Stimulated activated effector memory CD8-positive, alpha-beta T cell treated with anti-CD3 and anti-CD28 coated beads, Interleukin-12 subunit alpha, Interleukin-12 subunit beta, amount 100 ng/mL, for 72 hours (primary cell): ENCODE results near the gene WT1.

Experiments
- ATAC-seq: fragments of 150-1000 bp; cut with Tn5 transposase; 2 replicates; pipeline ENCODE4 v1.10.0; 2021
- DNase-seq, 2 donors: peaks; one replicate each; pipeline ENCODE4 v3.0.0; 2021 to 2022; ENCODE audit warnings: low spot score in 2 of 2
- H3K27ac Mint-ChIP-seq: one replicate; pipeline ENCODE4 v1.8.0; 2022; ENCODE audit warnings: mild to moderate bottlenecking, mixed read lengths
- H3K36me3 Mint-ChIP-seq: one replicate; pipeline ENCODE4 v1.8.0; 2022; ENCODE audit warnings: mild to moderate bottlenecking, mixed read lengths
- H3K4me1 Mint-ChIP-seq: one replicate; pipeline ENCODE4 v1.8.0; 2022; ENCODE audit warnings: mixed read lengths
- H3K4me3 Mint-ChIP-seq: one replicate; pipeline ENCODE4 v1.8.0; 2022; ENCODE audit warnings: mild to moderate bottlenecking, mixed read lengths
- H3K9me3 Mint-ChIP-seq: one replicate; pipeline ENCODE4 v1.8.0; 2022; ENCODE audit warnings: mixed read lengths

The WT1 gene

DNA sequence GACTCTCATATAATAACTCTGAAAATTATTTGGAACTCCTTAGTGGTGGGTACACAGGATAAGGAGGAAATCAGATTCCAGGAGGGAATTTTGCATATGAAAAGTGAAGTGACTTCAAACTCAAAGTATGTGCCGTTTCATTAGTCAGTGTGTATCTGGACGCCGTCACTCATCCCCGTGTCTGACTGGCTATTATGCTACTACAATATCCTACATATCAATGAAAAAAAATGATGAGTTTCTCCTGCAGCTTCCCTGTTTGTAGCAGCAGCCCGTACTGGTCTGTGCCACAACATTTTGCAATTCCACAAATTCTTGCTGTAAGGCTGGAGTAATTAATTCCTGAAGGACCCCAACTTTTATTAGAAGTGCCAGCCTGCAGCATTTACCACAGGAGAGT lies 16.5 kb downstream of the WT1 start:
- Mint-ChIP-seq H3K36me3 (no peaks in the 10 kb centered on the region), H3K4me1 (peaks cover 13% of the 10 kb centered on the region), H3K27ac (no peak overlapping the region), H3K9me3 (no peaks in the 10 kb centered on the region), H3K4me3 (no peak overlapping the region)
- DNase-seq (no peak), ATAC-seq (no peak)

GRCh38 chr11:32417806-32418205 lies 17.5 kb downstream of the WT1 start:
- ATAC-seq = no peak

DNA sequence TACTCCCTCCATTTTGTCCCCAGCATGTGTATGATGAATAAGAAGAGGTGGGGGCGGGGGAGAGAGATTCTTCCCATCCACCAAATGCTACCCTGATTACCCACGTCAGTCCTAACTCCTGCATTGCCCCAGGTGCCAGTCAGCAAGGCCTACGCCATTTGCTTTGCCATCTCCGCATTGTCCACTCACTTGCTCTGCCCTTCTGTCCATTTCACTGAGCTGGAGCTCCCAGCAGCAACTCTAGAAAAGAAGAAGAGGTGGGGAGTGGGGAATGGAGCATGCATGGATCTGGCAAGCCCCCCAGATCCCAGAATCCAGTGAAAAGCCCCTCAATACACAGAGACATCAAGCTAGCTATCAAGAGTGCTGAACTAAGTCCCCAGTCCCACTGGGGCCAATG lies 19.0 kb downstream of the WT1 start:
- no peaks in the 10 kb centered on the region for H3K36me3 Mint-ChIP-seq
- no peak overlapping the region for H3K4me3 Mint-ChIP-seq
- H3K27ac Mint-ChIP-seq = no peak overlapping the region
- no peaks in the 10 kb centered on the region for H3K9me3 Mint-ChIP-seq
- peaks cover 7% of the 10 kb centered on the region for H3K4me1 Mint-ChIP-seq
- no peak for DNase-seq
- ATAC-seq = no peak

More at GRCh38 chr11:32417806-32418205, 17.5 kb downstream of the WT1 start:
- peaks cover 13% of the 10 kb centered on the region for H3K4me1 Mint-ChIP-seq
- no peaks in the 10 kb centered on the region for H3K9me3 Mint-ChIP-seq
- H3K27ac Mint-ChIP-seq = no peak overlapping the region
- H3K36me3 Mint-ChIP-seq = no peaks in the 10 kb centered on the region
- no peak for DNase-seq
- no peak overlapping the region for H3K4me3 Mint-ChIP-seq

DNA sequence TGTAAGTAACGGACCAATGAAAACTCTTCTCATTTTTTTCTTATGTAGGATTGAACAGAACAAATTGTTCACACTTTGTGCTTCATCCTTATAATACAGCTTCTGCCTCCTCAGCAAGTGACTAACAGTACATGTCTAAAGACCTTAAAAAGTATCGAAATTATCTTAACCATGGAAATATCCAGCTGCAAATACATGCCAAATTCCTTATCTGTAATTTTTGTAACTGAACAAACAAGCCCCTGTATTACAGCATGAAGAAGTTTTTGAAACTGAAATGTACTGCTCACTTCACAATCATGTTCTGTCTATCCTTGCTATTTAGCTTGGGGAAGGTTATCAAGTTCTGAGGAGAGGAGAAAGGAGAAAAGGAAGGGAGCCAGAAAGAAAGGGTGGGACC lies 20.4 kb downstream of the WT1 start:
- Mint-ChIP-seq H3K4me3 (no peak overlapping the region), H3K27ac (no peak overlapping the region), H3K9me3 (no peaks in the 10 kb centered on the region), H3K4me1 (no peaks in the 10 kb centered on the region), H3K36me3 (no peaks in the 10 kb centered on the region)
- ATAC-seq (no peak), DNase-seq (no peak)

GRCh38 chr11:32411942-32412615 lies 23.3 kb downstream of the WT1 start:
- DNase-seq = no peak
- Mint-ChIP-seq H3K4me3 (no peak overlapping the region), H3K27ac (no peak overlapping the region), H3K9me3 (no peaks in the 10 kb centered on the region), H3K4me1 (no peaks in the 10 kb centered on the region), H3K36me3 (no peaks in the 10 kb centered on the region)
- no peak for ATAC-seq

DNA sequence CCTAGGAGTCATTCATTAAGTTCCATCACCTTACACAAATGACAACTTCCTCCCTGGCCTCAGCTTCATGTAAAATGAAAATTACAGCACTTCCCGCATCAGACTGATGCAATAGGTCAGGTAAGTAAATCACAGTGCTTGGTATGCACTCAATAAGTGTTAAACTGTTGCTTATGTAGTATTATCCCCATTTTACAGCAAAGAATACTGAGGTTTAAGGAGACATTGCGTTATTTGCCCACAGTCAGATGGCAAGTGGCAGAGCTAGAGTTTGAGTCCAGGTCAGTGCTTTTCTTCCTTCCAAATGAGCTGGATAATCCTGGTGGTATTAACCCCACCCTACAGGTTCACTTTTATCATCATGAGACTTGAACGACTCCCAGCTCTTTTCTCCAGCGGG lies 29.7 kb downstream of the WT1 start:
- ATAC-seq = no peak
- Mint-ChIP-seq H3K9me3 (peaks cover 4% of the 10 kb centered on the region), H3K4me3 (no peak overlapping the region), H3K36me3 (no peaks in the 10 kb centered on the region), H3K4me1 (no peaks in the 10 kb centered on the region), H3K27ac (no peak overlapping the region)
- DNase-seq = no peak

- H3K4me1 Mint-ChIP-seq = no peaks in the 10 kb centered on the region
- no peak overlapping the region for H3K4me3 Mint-ChIP-seq
- H3K9me3 Mint-ChIP-seq = peaks cover 4% of the 10 kb centered on the region
- no peak overlapping the region for H3K27ac Mint-ChIP-seq
- ATAC-seq = no peak
- no peaks in the 10 kb centered on the region for H3K36me3 Mint-ChIP-seq
- DNase-seq = no peak
These were observed 32.5 kb downstream of the WT1 start for GRCh38 chr11:32402836-32403235.

DNA sequence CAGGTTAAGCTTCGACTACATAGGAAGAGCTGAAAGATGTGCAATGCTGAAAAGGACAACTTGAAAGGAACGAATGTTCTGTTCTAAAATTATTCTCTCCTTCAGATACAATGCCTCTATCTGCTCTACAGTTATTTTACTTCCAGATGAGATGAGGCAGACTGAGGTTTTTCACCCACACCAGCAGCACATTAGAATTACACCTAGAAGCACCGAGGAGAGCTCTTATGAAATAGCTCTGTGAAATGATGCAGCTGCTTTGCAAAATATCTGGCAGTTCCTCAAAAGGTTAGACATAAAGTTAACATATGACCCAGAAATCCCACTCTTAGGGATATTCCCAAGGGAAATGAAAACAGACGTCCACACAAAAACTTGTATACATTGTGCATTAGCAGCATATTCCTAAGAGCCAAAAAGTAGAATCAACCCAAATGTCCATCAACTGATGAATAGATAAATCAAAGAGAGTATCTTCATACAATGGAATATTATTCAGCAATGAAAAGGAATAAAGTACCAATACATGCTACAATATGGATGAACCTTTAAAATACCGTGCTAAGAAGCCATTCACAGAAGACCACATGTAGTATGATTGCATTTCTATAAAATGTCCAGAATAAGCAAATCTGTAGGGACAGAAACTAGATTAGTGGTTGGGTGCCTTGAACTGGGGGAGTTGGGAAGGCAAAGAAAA lies 34.5 kb downstream of the WT1 start:
- DNase-seq (no peak), ATAC-seq (no peak)
- Mint-ChIP-seq H3K36me3 (no peaks in the 10 kb centered on the region), H3K9me3 (peaks cover 4% of the 10 kb centered on the region), H3K4me3 (no peak overlapping the region), H3K27ac (no peak overlapping the region), H3K4me1 (no peaks in the 10 kb centered on the region)

DNA sequence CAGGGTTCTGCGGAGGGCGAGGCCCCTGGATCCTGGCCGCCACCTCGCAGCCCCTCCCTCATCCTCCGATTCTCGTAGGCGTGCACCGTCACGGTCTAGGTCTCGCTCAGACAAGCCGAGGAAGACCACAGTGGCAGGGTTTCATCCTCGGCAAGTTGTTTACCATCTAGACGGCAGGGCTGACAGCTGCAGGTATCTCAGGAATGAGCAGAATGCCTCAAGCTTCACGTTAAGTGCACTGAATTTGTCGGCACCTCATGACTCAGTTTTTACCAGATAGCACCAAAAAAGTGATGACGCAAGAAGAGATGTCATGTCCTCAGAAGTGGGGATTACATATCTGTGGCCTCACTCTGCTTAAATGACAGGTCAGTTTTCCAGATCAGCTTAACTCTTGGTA lies 35.1 kb downstream of the WT1 start:
- DNase-seq (no peak), ATAC-seq (no peak)

GRCh38 chr11:32396991-32397390 lies 38.3 kb downstream of the WT1 start:
- Mint-ChIP-seq H3K27ac (no peak overlapping the region), H3K4me1 (no peaks in the 10 kb centered on the region), H3K36me3 (no peaks in the 10 kb centered on the region), H3K4me3 (no peak overlapping the region), H3K9me3 (peaks cover 4% of the 10 kb centered on the region)
- ATAC-seq (no peak), DNase-seq (no peak)

More for the DNA sequence above, 35.1 kb downstream of the WT1 start:
- Mint-ChIP-seq H3K27ac (no peak overlapping the region), H3K4me3 (no peak overlapping the region), H3K36me3 (no peaks in the 10 kb centered on the region), H3K9me3 (peaks cover 4% of the 10 kb centered on the region), H3K4me1 (no peaks in the 10 kb centered on the region)

GRCh38 chr11:32396331-32396730 lies 39.0 kb downstream of the WT1 start:
- H3K4me3 Mint-ChIP-seq = no peak overlapping the region
- ATAC-seq (no peak), DNase-seq (no peak)
- no peaks in the 10 kb centered on the region for H3K36me3 Mint-ChIP-seq
- H3K27ac Mint-ChIP-seq = no peak overlapping the region
- no peaks in the 10 kb centered on the region for H3K4me1 Mint-ChIP-seq
- H3K9me3 Mint-ChIP-seq = peaks cover 4% of the 10 kb centered on the region

DNA sequence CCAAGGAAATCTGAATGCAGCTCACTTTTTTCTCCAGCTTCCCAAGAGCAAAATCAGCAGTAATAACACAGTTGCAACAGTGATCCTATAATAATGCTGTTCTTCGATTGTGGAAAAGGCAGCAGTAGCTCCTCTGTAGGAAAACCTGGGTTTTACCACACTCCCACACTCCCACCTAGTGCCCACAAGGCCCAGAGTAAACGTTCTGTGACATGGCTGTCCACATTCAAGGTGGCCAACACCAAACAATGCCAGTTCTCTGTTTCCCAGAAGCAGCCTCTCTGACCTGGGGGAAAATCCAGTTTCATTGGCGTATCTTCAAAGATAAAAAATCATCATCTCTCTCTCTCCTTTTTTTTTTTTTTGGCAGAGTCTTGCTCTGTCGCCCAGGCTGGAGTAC lies 40.2 kb downstream of the WT1 start:
- no peak overlapping the region for H3K27ac Mint-ChIP-seq
- ATAC-seq (no peak), DNase-seq (no peak)
- no peak overlapping the region for H3K4me3 Mint-ChIP-seq
- H3K36me3 Mint-ChIP-seq = no peaks in the 10 kb centered on the region
- no peaks in the 10 kb centered on the region for H3K4me1 Mint-ChIP-seq
- H3K9me3 Mint-ChIP-seq = no peaks in the 10 kb centered on the region

DNA sequence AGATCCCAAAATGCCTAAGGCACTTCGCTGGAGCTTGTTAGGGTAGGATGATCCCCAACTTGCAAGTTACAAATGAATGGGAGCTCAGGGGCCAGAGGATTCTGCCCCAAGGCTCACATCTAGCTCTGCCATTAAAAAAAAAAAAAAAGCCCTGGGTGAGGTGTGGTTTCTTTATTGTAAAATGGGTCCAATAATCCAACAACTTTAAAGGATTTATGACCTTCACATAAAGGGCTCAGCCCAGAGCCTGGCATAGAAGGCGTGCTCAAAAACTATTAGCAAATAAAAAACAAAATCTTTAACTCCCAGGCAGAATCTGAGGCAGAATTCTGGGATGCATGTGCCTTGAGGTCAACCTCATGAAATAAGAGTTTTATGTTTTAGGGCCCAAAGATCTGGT lies 42.5 kb downstream of the WT1 start:
- no peaks in the 10 kb centered on the region for H3K4me1 Mint-ChIP-seq
- no peak overlapping the region for H3K4me3 Mint-ChIP-seq
- ATAC-seq (no peak), DNase-seq (no peak)
- H3K9me3 Mint-ChIP-seq = no peaks in the 10 kb centered on the region
- H3K36me3 Mint-ChIP-seq = no peaks in the 10 kb centered on the region
- no peak overlapping the region for H3K27ac Mint-ChIP-seq

GRCh38 chr11:32391956-32392553 lies 43.3 kb downstream of the WT1 start:
- no peak for DNase-seq
- Mint-ChIP-seq H3K27ac (no peak overlapping the region), H3K4me3 (no peak overlapping the region), H3K36me3 (no peaks in the 10 kb centered on the region), H3K9me3 (no peaks in the 10 kb centered on the region), H3K4me1 (no peaks in the 10 kb centered on the region)
- no peak for ATAC-seq

DNA sequence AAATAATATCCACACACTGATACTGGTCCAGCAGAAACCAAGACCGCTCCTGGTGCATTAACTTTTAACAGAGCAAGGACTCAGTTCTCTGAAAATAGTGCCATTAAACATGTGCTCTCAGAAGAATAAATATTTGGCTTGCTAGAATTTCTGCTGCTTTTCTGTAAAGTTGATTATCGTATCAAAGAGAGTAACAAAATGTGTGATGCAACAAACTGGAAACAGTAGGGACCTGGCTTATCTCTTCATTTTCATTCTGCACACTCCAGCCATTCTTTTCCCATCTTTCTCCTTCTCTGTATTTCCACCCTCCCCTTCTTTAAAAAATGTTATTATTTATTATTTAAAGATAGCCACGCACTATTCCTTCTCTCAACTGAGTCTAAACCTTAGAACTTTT lies 43.9 kb downstream of the WT1 start:
- no peak for ATAC-seq

DNA sequence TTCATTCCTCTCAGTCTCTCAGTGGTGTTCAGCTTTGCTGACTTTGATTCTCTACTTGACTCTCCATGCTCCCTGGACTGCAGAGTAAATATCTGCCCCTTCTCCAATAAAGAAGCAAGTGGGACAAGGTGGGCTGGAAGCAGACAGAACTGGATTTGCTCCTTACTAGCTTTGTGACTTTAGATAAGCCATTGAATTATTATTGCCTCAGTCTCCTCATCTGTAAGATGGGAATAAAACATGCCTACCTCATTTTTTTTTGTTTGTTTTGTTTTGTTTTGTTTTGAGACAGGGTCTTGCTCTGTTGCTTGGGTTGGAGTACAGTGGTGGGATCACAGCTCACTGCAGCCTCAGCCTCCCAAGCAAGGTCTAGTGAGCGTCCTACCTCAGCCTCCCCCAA lies 44.6 kb downstream of the WT1 start:
- Mint-ChIP-seq H3K36me3 (no peaks in the 10 kb centered on the region), H3K9me3 (no peaks in the 10 kb centered on the region), H3K4me3 (no peak overlapping the region), H3K27ac (no peak overlapping the region), H3K4me1 (no peaks in the 10 kb centered on the region)
- ATAC-seq = no peak
- no peak for DNase-seq

More for the DNA sequence above, 43.9 kb downstream of the WT1 start:
- Mint-ChIP-seq H3K27ac (no peak overlapping the region), H3K4me1 (no peaks in the 10 kb centered on the region), H3K36me3 (no peaks in the 10 kb centered on the region), H3K9me3 (no peaks in the 10 kb centered on the region), H3K4me3 (no peak overlapping the region)
- no peak for DNase-seq
